ENCODE results near the gene DOK7. TPM values are rescaled to one million over a fixed set of nuclear protein-coding genes. Genes with fewer than 3 reads are reported as not detected.

The DOK7 gene
- total RNA-seq, 1 experiment from 2014 or later = 0.26 TPM

DNA sequence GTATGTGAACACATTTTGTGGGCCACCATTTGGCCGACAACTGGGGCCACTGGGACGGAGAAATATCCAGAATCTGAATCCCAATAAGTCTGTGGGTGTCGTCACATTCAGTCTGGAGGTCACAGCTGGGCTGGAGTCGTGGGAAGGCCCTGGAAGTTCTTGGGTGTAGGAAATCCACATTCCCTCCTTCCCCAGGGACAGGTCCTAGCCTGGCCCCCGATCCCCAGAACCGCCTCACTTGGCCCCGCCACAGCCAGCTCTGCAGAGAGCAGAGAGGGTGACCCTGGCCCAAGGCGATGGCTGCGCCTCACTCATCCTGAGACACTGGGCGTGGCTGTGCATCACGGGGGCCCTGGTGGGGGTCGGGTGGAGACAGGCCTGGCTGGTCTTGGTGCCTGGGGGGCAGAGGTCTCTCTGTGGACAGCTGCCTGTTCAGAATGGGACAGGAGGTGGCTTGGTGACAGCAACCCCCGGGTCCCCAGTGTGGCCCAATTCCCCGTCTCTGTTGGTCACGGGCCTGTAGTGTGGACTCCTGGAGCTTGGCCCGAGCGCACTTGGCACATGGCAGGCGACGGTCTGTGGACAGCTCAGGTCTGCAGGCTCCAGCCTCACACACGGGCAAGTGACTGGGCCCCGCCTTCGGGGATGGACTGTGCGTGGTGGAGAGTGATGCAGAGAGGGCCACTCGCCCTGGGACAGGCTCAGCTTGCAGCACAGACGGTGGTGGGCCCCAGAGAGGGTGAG lies 16.4 kb downstream of the DOK7 start:
- peaks cover 90% of the 10 kb centered on the region for H3K27me3 Mint-ChIP-seq (ENCODE audit: low read depth)
- Histone ChIP-seq H2BK120ac (ENCODE audit: low read depth, low read length, poor library complexity, severe bottlenecking) (no peak overlapping the region), H3K79me1 (ENCODE audit: insufficient read depth, low read depth, low read length, poor library complexity, severe bottlenecking) (no peaks in the 10 kb centered on the region), H3K4me2 (ENCODE audit: insufficient read depth, insufficient read length, low read length) (no peak overlapping the region), H3K27ac (ENCODE audit: insufficient read length, low read depth, low read length) (no peak overlapping the region), H3K23me2 (ENCODE audit: insufficient read length, low read depth, low read length, poor library complexity, severe bottlenecking) (peaks cover 4% of the 10 kb centered on the region), H2AFZ (ENCODE audit: low read length) (no peak overlapping the region), H2BK12ac (ENCODE audit: insufficient read length, low read depth, low read length) (no peak overlapping the region), H3K18ac (ENCODE audit: insufficient read length, low read depth, low read length) (no peak overlapping the region), H4K8ac (replicated peaks; ENCODE audit: insufficient read length, low read depth, low read length) (no peak overlapping the region), H2BK15ac (ENCODE audit: low read depth, low read length) (no peak overlapping the region), H2BK5ac (ENCODE audit: insufficient read length, low read length) (no peak overlapping the region), H3T11ph (ENCODE audit: low read length) (no peak overlapping the region), H2BK20ac (ENCODE audit: low read depth, low read length, poor library complexity, severe bottlenecking) (no peak overlapping the region), H4K5ac (ENCODE audit: insufficient read length, low read depth, low read length) (no peak overlapping the region), H3K23ac (ENCODE audit: insufficient read length, low read depth, low read length) (no peak overlapping the region), H4K91ac (ENCODE audit: insufficient read length, low read depth, low read length) (no peak overlapping the region), H3K4me1 (ENCODE audit: insufficient read depth, low read length) (peaks cover 4% of the 10 kb centered on the region; the same call in 1 of the 2 replicates), H3K27me3 (ENCODE audit: insufficient read depth, low read length) (peaks cover 4% of the 10 kb centered on the region; the same call in 1 of the 2 replicates), H3K79me2 (ENCODE audit: insufficient read depth, low read length) (no peaks in the 10 kb centered on the region), H3K4ac (ENCODE audit: low read depth, low read length) (no peak overlapping the region), H2AK5ac (ENCODE audit: insufficient read length, low read length) (no peak overlapping the region), H3K9me3 (ENCODE audit: control insufficient read depth, low read depth, low read length) (no peaks in the 10 kb centered on the region), H3K14ac (ENCODE audit: insufficient read depth, low read length) (no peak overlapping the region; the same call in 1 of the 2 replicates), H3K9ac (ENCODE audit: extremely low read depth, insufficient read length, low read length) (no peak overlapping the region), H4K20me1 (ENCODE audit: control insufficient read depth, insufficient read depth, insufficient read length) (no peaks in the 10 kb centered on the region), H3K56ac (ENCODE audit: insufficient read length, low read depth, low read length) (no peak overlapping the region)
- no peak for DNase-seq
- no peaks in the 10 kb centered on the region for H3K36me3 Mint-ChIP-seq (ENCODE audit: insufficient read depth in 1 of 3, low read depth in 3 of 3)
- H3K4me3 Mint-ChIP-seq = no peak overlapping the region
- H3K9me3 Mint-ChIP-seq = no peaks in the 10 kb centered on the region
- no CpG with 5 or more reads among the region's 25 CpGs for WGBS (ENCODE audit: extremely low coverage, insufficient read length, low lambda C conversion rate)
- TF ChIP-seq, protein P1, sequence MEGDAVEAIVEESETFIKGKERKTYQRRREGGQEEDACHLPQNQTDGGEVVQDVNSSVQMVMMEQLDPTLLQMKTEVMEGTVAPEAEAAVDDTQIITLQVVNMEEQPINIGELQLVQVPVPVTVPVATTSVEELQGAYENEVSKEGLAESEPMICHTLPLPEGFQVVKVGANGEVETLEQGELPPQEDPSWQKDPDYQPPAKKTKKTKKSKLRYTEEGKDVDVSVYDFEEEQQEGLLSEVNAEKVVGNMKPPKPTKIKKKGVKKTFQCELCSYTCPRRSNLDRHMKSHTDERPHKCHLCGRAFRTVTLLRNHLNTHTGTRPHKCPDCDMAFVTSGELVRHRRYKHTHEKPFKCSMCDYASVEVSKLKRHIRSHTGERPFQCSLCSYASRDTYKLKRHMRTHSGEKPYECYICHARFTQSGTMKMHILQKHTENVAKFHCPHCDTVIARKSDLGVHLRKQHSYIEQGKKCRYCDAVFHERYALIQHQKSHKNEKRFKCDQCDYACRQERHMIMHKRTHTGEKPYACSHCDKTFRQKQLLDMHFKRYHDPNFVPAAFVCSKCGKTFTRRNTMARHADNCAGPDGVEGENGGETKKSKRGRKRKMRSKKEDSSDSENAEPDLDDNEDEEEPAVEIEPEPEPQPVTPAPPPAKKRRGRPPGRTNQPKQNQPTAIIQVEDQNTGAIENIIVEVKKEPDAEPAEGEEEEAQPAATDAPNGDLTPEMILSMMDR (conservative IDR thresholded peaks at IDR 0.05) = no peak
- no peak overlapping the region for H3K27ac Mint-ChIP-seq
- peaks cover 19 to 29% of the 10 kb centered on the region in 2 experiments for H3K4me1 Mint-ChIP-seq

All from H9 (cell line).